GM12878 (cell line): Measurements from ENCODE around the gene KIAA1671. TPM values are rescaled to one million over a fixed set of nuclear protein-coding genes. Genes with fewer than 3 reads are reported as not detected.

Source experiments
- ATAC-seq: fragments of 200-7000 bp; cut with Tn5 transposase; 3 replicates; pipeline ENCODE4 v1.9.1; 2020; ENCODE audit warnings: mild to moderate bottlenecking, moderate library complexity
- BruUV-seq: library from RNA; stranded (reverse); fragments of 400-500 nt; replicated peaks from 2 replicates; lab custom pipeline; 2021; lab: Mats Ljungman, UMichigan
- CTCF ChIA-PET: fragments of 300-600 bp; sonication (Branson Sonifier 250); formaldehyde crosslinking; extraction: SDS; loops from one replicate; lab custom pipeline; 2021; ENCODE audit warnings: inconsistent platforms; lab: Yijun Ruan, JAX
- POLR2A ChIA-PET: fragments of 350-600 bp; formaldehyde crosslinking; extraction: SDS; loops from one replicate; lab custom pipeline; 2021; ENCODE audit warnings: inconsistent platforms; lab: Charles Lee
- RAD21 ChIA-PET: fragments of 300-600 bp; sonication (Branson Sonifier 250); formaldehyde crosslinking; loops from one replicate; lab custom pipeline; 2023; ENCODE audit warnings: antibody characterized with exemption; ENCODE audit not compliant: unreplicated experiment; lab: Charles Lee
- SMC1A ChIA-PET: fragments of 300-600 bp; sonication (Branson Sonifier 250); formaldehyde crosslinking; loops from one replicate; lab custom pipeline; 2023; ENCODE audit not compliant: unreplicated experiment, uncharacterized antibody; lab: Charles Lee
- DNase-seq: peaks from one replicate; pipeline ENCODE4 v3.0.0-alpha.2; 2011; ENCODE audit warnings: low read depth, low spot score
- FAIRE-seq: peaks from 3 replicates; lab custom pipeline; 2011; peaks lifted over from hg19 to GRCh38; lab: Jason Lieb, UNC
- H2AFZ ChIP-seq: 2 replicates; pipeline ENCODE4 v1.6.0; 2011; ENCODE audit warnings: low read depth, low read length, control low read depth; ENCODE audit not compliant: control insufficient read depth
- H3K27ac ChIP-seq: 2 replicates; pipeline ENCODE4 v1.5.1; 2011; ENCODE audit warnings: control low read depth; ENCODE audit not compliant: control insufficient read depth, insufficient read depth
- H3K27me3 ChIP-seq, 2 experiments: replicated peaks in 1 of 2; 2 replicates each; pipeline versions ENCODE4 v1.6.0 to v1.6.1; 2011; ENCODE audit warnings: low read length in 1 of 2; ENCODE audit not compliant: control insufficient read depth in 2 of 2, insufficient read depth in 2 of 2
- H3K36me3 ChIP-seq, 2 experiments: 2 replicates each; pipeline ENCODE4 v1.5.1; 2011; ENCODE audit warnings: low read length in 1 of 2; ENCODE audit not compliant: control insufficient read depth in 2 of 2, insufficient read depth in 2 of 2
- H3K4me1 ChIP-seq: 2 replicates; pipeline ENCODE4 v1.6.1; 2011; ENCODE audit warnings: mild to moderate bottlenecking, low read length, moderate library complexity, mixed read lengths; ENCODE audit not compliant: control insufficient read depth, insufficient read depth
- H3K4me2 ChIP-seq: 2 replicates; pipeline ENCODE4 v1.6.0; 2011; ENCODE audit warnings: control low read depth; ENCODE audit not compliant: control insufficient read depth, insufficient read depth
- H3K4me3 ChIP-seq: fragments of 200-600 bp; sonication (generic); 2 replicates; pipeline ENCODE4 v1.5.1; 2016
- H3K79me2 ChIP-seq: 2 replicates; pipeline ENCODE4 v1.6.0; 2011; ENCODE audit warnings: low read length; ENCODE audit not compliant: control insufficient read depth, insufficient read depth
- H3K9ac ChIP-seq: 2 replicates; pipeline ENCODE4 v1.8.0; 2011; ENCODE audit warnings: low read length, control low read depth, mixed read lengths; ENCODE audit not compliant: control insufficient read depth, insufficient read depth
- H3K9me3 ChIP-seq: replicated peaks from 3 replicates; pipeline ENCODE4 v1.5.1; 2011; ENCODE audit warnings: mild to moderate bottlenecking, low read length; ENCODE audit not compliant: control insufficient read depth, insufficient read depth
- H4K20me1 ChIP-seq: 2 replicates; pipeline ENCODE4 v1.6.0; 2011; ENCODE audit not compliant: control insufficient read depth, insufficient read depth
- ATF3 ChIP-seq: IDR thresholded peaks from 2 replicates; pipeline ENCODE4 v1.6.1; 2011; ENCODE audit warnings: low read depth, mild to moderate bottlenecking, low read length, moderate library complexity, borderline replicate concordance; ENCODE audit errors: extremely low read depth
- BACH1 ChIP-seq: fragments of 450-650 bp; IDR thresholded peaks from 2 replicates; pipeline ENCODE4 v1.6.1; 2017; ENCODE audit warnings: mild to moderate bottlenecking, borderline replicate concordance
- BCL11A ChIP-seq: IDR thresholded peaks from 2 replicates; pipeline ENCODE4 v1.6.1; 2011; ENCODE audit warnings: low read depth, low read length
- CUX1 ChIP-seq: IDR thresholded peaks from 2 replicates; pipeline ENCODE4 v1.6.1; 2012; ENCODE audit warnings: improper control_type of control experiment, low read depth, low read length; ENCODE audit not compliant: insufficient replicate concordance
- E2F8 ChIP-seq: fragments of 450-650 bp; IDR thresholded peaks from 2 replicates; pipeline ENCODE4 v1.6.1; 2018; ENCODE audit warnings: mild to moderate bottlenecking, low read depth, moderate library complexity; ENCODE audit not compliant: partially characterized antibody
- E4F1 ChIP-seq: fragments of 450-650 bp; IDR thresholded peaks from 2 replicates; pipeline ENCODE4 v1.6.1; 2018; ENCODE audit warnings: borderline replicate concordance, mild to moderate bottlenecking; ENCODE audit not compliant: partially characterized antibody
- FOS ChIP-seq: IDR thresholded peaks from 3 replicates; pipeline ENCODE4 v1.6.1; 2011; ENCODE audit warnings: borderline replicate concordance; ENCODE audit not compliant: insufficient read length; ENCODE audit errors: extremely low read depth
- FOXM1 ChIP-seq: IDR thresholded peaks from 2 replicates; pipeline ENCODE4 v1.6.1; 2012; ENCODE audit warnings: low read depth, mild to moderate bottlenecking, inconsistent platforms, low read length, moderate library complexity
- KDM1A ChIP-seq: fragments of 200-600 bp; sonication (generic); IDR thresholded peaks from 2 replicates; pipeline ENCODE4 v1.6.1; 2016; ENCODE audit warnings: borderline replicate concordance
- PAX8 ChIP-seq: fragments of 450-650 bp; IDR thresholded peaks from 2 replicates; pipeline ENCODE4 v1.6.1; 2017; ENCODE audit warnings: mild to moderate bottlenecking, moderate library complexity
- RB1 ChIP-seq: fragments of 450-650 bp; formaldehyde crosslinking; IDR thresholded peaks from 2 replicates; pipeline ENCODE4 v1.6.1; 2017; ENCODE audit warnings: mild to moderate bottlenecking, borderline replicate concordance
- WGBS: methylation state at CpG from one replicate; pipeline ENCODE4 v1.1.6; 2016; ENCODE audit warnings: low lambda C conversion rate; ENCODE audit not compliant: insufficient replicate concordance, insufficient coverage; ENCODE audit errors: missing lambda C conversion rate; 5-methylcytosine and 5-hydroxymethylcytosine counted together
- in situ Hi-C: fragments of 300-500 bp; cut with MboI; formaldehyde crosslinking; loops from 9 replicates; pipeline ENCODE4 v1.14.3; 2018; ENCODE audit warnings: mixed read lengths
- intact Hi-C: fragments of 100-400 bp; cut with micrococcal nuclease; formaldehyde crosslinking; loops from one replicate; pipeline ENCODE4 v1.14.2; 2022; ENCODE audit not compliant: unreplicated experiment
- polyA plus RNA-seq, 11 experiments: library from polyadenylated mRNA; depleted of rRNA in 4 of 11; unstranded in 6 of 11; stranded (reverse) in 5 of 11; fragments of >200 nt; fragmentation: Nextera tagmentation in 4 of 11; fragmentation: Illumina TruSeq in 1 of 11; extraction: Ambion mirVana in 4 of 11; extraction: Trizol in 1 of 11; gene quantifications; 1 replicate in 1 of 11; 2 replicates in 10 of 11; pipeline versions ENCODE4 v1.2.1 to v1.2.3, GENCODE V29; 2011 to 2016; ENCODE audit warnings: inconsistent platforms in 2 of 11, missing spikeins in 2 of 11, low read depth in 1 of 11
- total RNA-seq, 4 experiments: library from RNA; depleted of rRNA in 3 of 4; stranded (reverse); fragments of >200 nt in 3 of 4; fragmentation: Illumina TruSeq in 1 of 4; extraction: Trizol in 1 of 4; gene quantifications; 2 replicates each; pipeline versions ENCODE4 v1.2.1 to v1.2.3, GENCODE V29; 2013 to 2021

KIAA1671 gene
- total and polyA plus RNA-seq, 10 of the 15 experiments (the other 5 are each of a cell fraction or from before 2014, with no cell fraction given): 0.05 to 2.7 (median 0.33) TPM

- in situ Hi-C loops: no loop called here
- ChIA-PET RAD21 (no interaction called here), POLR2A (no interaction called here), CTCF (no interaction called here), SMC1A (no interaction called here)
- no peak for DNase-seq
- no peaks in the 10 kb centered on the region for H3K4me1 ChIP-seq
- H3K4me2 ChIP-seq: no peak overlapping the region
- 58% methylated on average over 7 of the region's 7 CpGs for WGBS
- no peak overlapping the region for H3K27ac ChIP-seq
- no peaks in the 10 kb centered on the region for H3K79me2 ChIP-seq
- BruUV-seq: no TSS peak
- FAIRE-seq: no peak
- H3K27me3 ChIP-seq: peaks cover 0 to 2% of the 10 kb centered on the region in 2 experiments; a peak in 2 of 4 replicates
- no peaks in the 10 kb centered on the region for H4K20me1 ChIP-seq
- intact Hi-C loops: no loop called here
- H3K4me3 ChIP-seq: no peak overlapping the region
- H2AFZ ChIP-seq: no peak overlapping the region
- no peak for ATAC-seq
- no peaks in the 10 kb centered on the region for H3K36me3 ChIP-seq
- no peak overlapping the region for H3K9ac ChIP-seq
- H3K9me3 ChIP-seq: no peaks in the 10 kb centered on the region
- TF ChIP-seq PAX8 (no peak), BACH1 (no peak), FOS (no peak), ATF3 (no peak), FOXM1 (no peak), CUX1 (no peak), RB1 (no peak), E4F1 (no peak), BCL11A (no peak), E2F8 (no peak), KDM1A (no peak)
Observed at GRCh38 chr22:25016311-25016710, 63.8 kb downstream of the KIAA1671 start.
